H9 (cell line): Measurements from ENCODE around the gene PARP12. TPM values are rescaled to one million over a fixed set of nuclear protein-coding genes. Genes with fewer than 3 reads are reported as not detected.

Experiments used
- DNase-seq: peaks from one replicate; pipeline ENCODE4 v3.0.0-alpha.2; 2017
- H2AFZ ChIP-seq: one replicate; pipeline ENCODE4 v1.6.1; 2013; ENCODE audit warnings: mild to moderate bottlenecking, low read length, control low read depth, moderate library complexity
- H2AK5ac ChIP-seq: 2 replicates; pipeline ENCODE4 v1.6.1; 2013; ENCODE audit warnings: low read length, control low read depth, mixed read lengths; ENCODE audit not compliant: insufficient read length
- H2BK120ac ChIP-seq: one replicate; pipeline ENCODE4 v1.6.1; 2013; ENCODE audit warnings: low read depth, mild to moderate bottlenecking, low read length, control low read depth, inconsistent platforms; ENCODE audit not compliant: poor library complexity, severe bottlenecking
- H2BK12ac ChIP-seq: 2 replicates; pipeline ENCODE4 v1.6.1; 2013; ENCODE audit warnings: low read length, control low read depth, mixed read lengths, low read depth; ENCODE audit not compliant: insufficient read length
- H2BK15ac ChIP-seq: 2 replicates; pipeline ENCODE4 v1.6.1; 2013; ENCODE audit warnings: low read depth, low read length, control low read depth
- H2BK20ac ChIP-seq: one replicate; pipeline ENCODE4 v1.6.1; 2013; ENCODE audit warnings: low read depth, mild to moderate bottlenecking, low read length, control low read depth, inconsistent platforms; ENCODE audit not compliant: poor library complexity, severe bottlenecking
- H2BK5ac ChIP-seq: 2 replicates; pipeline ENCODE4 v1.6.1; 2013; ENCODE audit warnings: low read length, control low read depth, mixed read lengths; ENCODE audit not compliant: insufficient read length
- H3K14ac ChIP-seq: 2 replicates; pipeline ENCODE4 v1.6.1; 2013; ENCODE audit warnings: low read length, control low read depth; ENCODE audit not compliant: insufficient read depth
- H3K18ac ChIP-seq: 2 replicates; pipeline ENCODE4 v1.6.1; 2013; ENCODE audit warnings: low read depth, mild to moderate bottlenecking, mixed read lengths, low read length, control low read depth; ENCODE audit not compliant: insufficient read length
- H3K23ac ChIP-seq: 2 replicates; pipeline ENCODE4 v1.6.1; 2013; ENCODE audit warnings: low read length, control low read depth, mixed read lengths, low read depth; ENCODE audit not compliant: insufficient read length
- H3K23me2 ChIP-seq: 2 replicates; pipeline ENCODE4 v1.6.1; 2013; ENCODE audit warnings: low read depth, mild to moderate bottlenecking, mixed read lengths, low read length, control low read depth; ENCODE audit not compliant: insufficient read length, poor library complexity, severe bottlenecking
- H3K27ac ChIP-seq: 2 replicates; pipeline ENCODE4 v1.5.1; 2013; ENCODE audit warnings: low read length, control low read depth, mixed read lengths, low read depth; ENCODE audit not compliant: insufficient read length
- H3K27me3 ChIP-seq: 2 replicates; pipeline ENCODE4 v1.6.1; 2013; ENCODE audit warnings: low read length, control low read depth, inconsistent platforms; ENCODE audit not compliant: insufficient read depth
- H3K4ac ChIP-seq: 2 replicates; pipeline ENCODE4 v1.6.1; 2013; ENCODE audit warnings: low read depth, mild to moderate bottlenecking, control low read depth, inconsistent platforms, low read length, moderate library complexity
- H3K4me1 ChIP-seq: 2 replicates; pipeline ENCODE4 v1.6.1; 2013; ENCODE audit warnings: low read length, control low read depth, inconsistent platforms; ENCODE audit not compliant: insufficient read depth
- H3K4me2 ChIP-seq: 2 replicates; pipeline ENCODE4 v1.6.1; 2013; ENCODE audit warnings: low read length, control low read depth, mixed read lengths; ENCODE audit not compliant: insufficient read length, insufficient read depth
- H3K56ac ChIP-seq: 2 replicates; pipeline ENCODE4 v1.6.1; 2013; ENCODE audit warnings: low read depth, mild to moderate bottlenecking, mixed read lengths, low read length, control low read depth; ENCODE audit not compliant: insufficient read length
- H3K79me1 ChIP-seq: 2 replicates; pipeline ENCODE4 v1.6.1; 2013; ENCODE audit warnings: low read depth, mild to moderate bottlenecking, moderate library complexity, low read length, control low read depth, inconsistent platforms; ENCODE audit not compliant: insufficient read depth, poor library complexity, severe bottlenecking
- H3K79me2 ChIP-seq: 2 replicates; pipeline ENCODE4 v1.6.1; 2013; ENCODE audit warnings: low read length, control low read depth, inconsistent platforms; ENCODE audit not compliant: insufficient read depth
- H3K9ac ChIP-seq: 2 replicates; pipeline ENCODE4 v1.6.1; 2013; ENCODE audit warnings: low read length, control low read depth, mixed read lengths; ENCODE audit not compliant: insufficient read length; ENCODE audit errors: extremely low read depth
- H3K9me3 ChIP-seq: one replicate; pipeline ENCODE4 v1.6.1; 2013; ENCODE audit warnings: low read depth, low read length, inconsistent platforms; ENCODE audit not compliant: control insufficient read depth
- H3T11ph ChIP-seq: one replicate; pipeline ENCODE4 v1.6.1; 2013; ENCODE audit warnings: mild to moderate bottlenecking, low read length, control low read depth, inconsistent platforms
- H4K20me1 ChIP-seq: one replicate; pipeline ENCODE4 v1.6.1; 2013; ENCODE audit not compliant: control insufficient read depth, insufficient read length, insufficient read depth
- H4K5ac ChIP-seq: 2 replicates; pipeline ENCODE4 v1.6.1; 2013; ENCODE audit warnings: low read depth, mild to moderate bottlenecking, mixed read lengths, low read length, control low read depth; ENCODE audit not compliant: insufficient read length
- H4K8ac ChIP-seq: replicated peaks from 2 replicates; pipeline ENCODE4 v1.6.1; 2013; ENCODE audit warnings: low read length, control low read depth, mixed read lengths, low read depth; ENCODE audit not compliant: insufficient read length
- H4K91ac ChIP-seq: 2 replicates; pipeline ENCODE4 v1.6.1; 2013; ENCODE audit warnings: low read depth, mild to moderate bottlenecking, moderate library complexity, mixed read lengths, low read length, control low read depth; ENCODE audit not compliant: insufficient read length
- H3K27ac Mint-ChIP-seq, 3 experiments: 2 replicates in 2 of 3; 3 replicates in 1 of 3; pipeline ENCODE4 v1.8.0; 2020 to 2021; ENCODE audit warnings: mixed read lengths in 3 of 3, mild to moderate bottlenecking in 1 of 3, moderate library complexity in 1 of 3
- H3K27me3 Mint-ChIP-seq: 2 replicates; pipeline ENCODE4 v1.8.0; 2021; ENCODE audit warnings: low read depth, mild to moderate bottlenecking, moderate library complexity, mixed read lengths
- H3K36me3 Mint-ChIP-seq, 3 experiments: 2 replicates in 2 of 3; 3 replicates in 1 of 3; pipeline ENCODE4 v1.8.0; 2020 to 2021; ENCODE audit warnings: low read depth in 3 of 3, mixed read lengths in 3 of 3; ENCODE audit not compliant: insufficient read depth in 1 of 3
- H3K4me1 Mint-ChIP-seq, 2 experiments: 2 replicates each; pipeline ENCODE4 v1.8.0; 2020; ENCODE audit warnings: mixed read lengths in 2 of 2
- H3K4me3 Mint-ChIP-seq, 2 experiments: 2 replicates in 1 of 2; 3 replicates in 1 of 2; pipeline ENCODE4 v1.8.0; 2020 to 2021; ENCODE audit warnings: mild to moderate bottlenecking in 2 of 2, mixed read lengths in 2 of 2, moderate library complexity in 1 of 2
- H3K9me3 Mint-ChIP-seq, 2 experiments: 2 replicates in 1 of 2; 3 replicates in 1 of 2; pipeline ENCODE4 v1.8.0; 2020; ENCODE audit warnings: mild to moderate bottlenecking in 2 of 2, mixed read lengths in 2 of 2, moderate library complexity in 1 of 2
- WGBS: extraction: QIAGEN DNeasy Blood & Tissue Kit; methylation state at CpG from one replicate; pipeline ENCODE4 v1.1.7; 2013; ENCODE audit warnings: missing lambda C conversion rate, low lambda C conversion rate, mixed read lengths; ENCODE audit not compliant: insufficient read length; ENCODE audit errors: extremely low coverage; 5-methylcytosine and 5-hydroxymethylcytosine counted together
- total RNA-seq: library from RNA; stranded (reverse); gene quantifications from 2 replicates; pipeline ENCODE4 v1.2.1, GENCODE V29; 2021
- TF ChIP-seq, protein P1 (sequence below): fragments of 200-600 bp; sonication (generic); conservative IDR thresholded peaks from 3 replicates; pipeline ENCODE4 v1.8.0; 2021; ENCODE audit warnings: antibody characterized with exemption, mild to moderate bottlenecking

Gene PARP12
- total RNA-seq, 1 experiment from 2014 or later: 11.8 TPM

GRCh38 chr7:140074780-140075179 lies 12.0 kb upstream of the PARP12 start:
- no CpG with 5 or more reads among the region's 6 CpGs for WGBS
- DNase-seq: no peak

More at GRCh38 chr7:140074780-140075179, 12.0 kb upstream of the PARP12 start:
- Histone ChIP-seq H4K5ac (no peak overlapping the region), H2BK120ac (no peak overlapping the region), H4K8ac (no peak overlapping the region), H3K23me2 (no peaks in the 10 kb centered on the region), H2BK20ac (no peak overlapping the region), H2BK12ac (no peak overlapping the region), H3K4ac (no peak overlapping the region), H2BK5ac (no peak overlapping the region), H4K20me1 (no peaks in the 10 kb centered on the region), H3K56ac (no peak overlapping the region), H2BK15ac (no peak overlapping the region), H3K9ac (no peak overlapping the region), H3K79me1 (no peaks in the 10 kb centered on the region), H4K91ac (no peak overlapping the region), H2AFZ (no peak overlapping the region), H3K9me3 (no peaks in the 10 kb centered on the region), H3K79me2 (no peaks in the 10 kb centered on the region), H3K4me2 (no peak overlapping the region), H3K27me3 (no peaks in the 10 kb centered on the region), H3K14ac (no peak overlapping the region), H3K27ac (no peak overlapping the region), H3T11ph (no peak overlapping the region), H3K4me1 (no peaks in the 10 kb centered on the region), H3K18ac (no peak overlapping the region), H2AK5ac (no peak overlapping the region), H3K23ac (no peak overlapping the region)
- H3K27me3 Mint-ChIP-seq: no peaks in the 10 kb centered on the region
- no peak overlapping the region for H3K27ac Mint-ChIP-seq
- TF ChIP-seq, protein P1, sequence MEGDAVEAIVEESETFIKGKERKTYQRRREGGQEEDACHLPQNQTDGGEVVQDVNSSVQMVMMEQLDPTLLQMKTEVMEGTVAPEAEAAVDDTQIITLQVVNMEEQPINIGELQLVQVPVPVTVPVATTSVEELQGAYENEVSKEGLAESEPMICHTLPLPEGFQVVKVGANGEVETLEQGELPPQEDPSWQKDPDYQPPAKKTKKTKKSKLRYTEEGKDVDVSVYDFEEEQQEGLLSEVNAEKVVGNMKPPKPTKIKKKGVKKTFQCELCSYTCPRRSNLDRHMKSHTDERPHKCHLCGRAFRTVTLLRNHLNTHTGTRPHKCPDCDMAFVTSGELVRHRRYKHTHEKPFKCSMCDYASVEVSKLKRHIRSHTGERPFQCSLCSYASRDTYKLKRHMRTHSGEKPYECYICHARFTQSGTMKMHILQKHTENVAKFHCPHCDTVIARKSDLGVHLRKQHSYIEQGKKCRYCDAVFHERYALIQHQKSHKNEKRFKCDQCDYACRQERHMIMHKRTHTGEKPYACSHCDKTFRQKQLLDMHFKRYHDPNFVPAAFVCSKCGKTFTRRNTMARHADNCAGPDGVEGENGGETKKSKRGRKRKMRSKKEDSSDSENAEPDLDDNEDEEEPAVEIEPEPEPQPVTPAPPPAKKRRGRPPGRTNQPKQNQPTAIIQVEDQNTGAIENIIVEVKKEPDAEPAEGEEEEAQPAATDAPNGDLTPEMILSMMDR: no peak
- no peaks in the 10 kb centered on the region for H3K9me3 Mint-ChIP-seq
- no peaks in the 10 kb centered on the region for H3K36me3 Mint-ChIP-seq
- no peak overlapping the region for H3K4me3 Mint-ChIP-seq
- peaks cover 6% of the 10 kb centered on the region in 2 experiments; a peak in 3 of 4 replicates for H3K4me1 Mint-ChIP-seq
